Kidney epithelial cell (primary cell): ENCODE results near the gene RBM44. TPM values are rescaled to one million over a fixed set of nuclear protein-coding genes. Genes with fewer than 3 reads are reported as not detected.

Experiments
- DNase-seq: peaks from one replicate; pipeline ENCODE4 v3.0.0-alpha.2; 2010; ENCODE audit warnings: low read depth
- H3K27me3 ChIP-seq: 2 replicates; pipeline ENCODE4 v1.6.0; 2011; ENCODE audit warnings: low read length; ENCODE audit not compliant: control insufficient read depth, insufficient read depth
- H3K36me3 ChIP-seq: 2 replicates; pipeline ENCODE4 v1.5.1; 2011; ENCODE audit warnings: low read length; ENCODE audit not compliant: control insufficient read depth, insufficient read depth
- H3K4me3 ChIP-seq: 2 replicates; pipeline ENCODE4 v1.5.1; 2011; ENCODE audit warnings: low read depth, mild to moderate bottlenecking, control low read depth, low read length
- CTCF ChIP-seq: IDR thresholded peaks from 2 replicates; pipeline ENCODE4 v1.5.1; 2011; ENCODE audit warnings: mild to moderate bottlenecking, moderate library complexity, low read length, control low read depth, inconsistent platforms; ENCODE audit not compliant: insufficient read depth, poor library complexity, severe bottlenecking
- total RNA-seq: library from RNA; depleted of rRNA; stranded (reverse); fragments of >200 nt; gene quantifications from 2 replicates; pipeline ENCODE4 v1.2.3, GENCODE V29; 2015

RBM44 gene
- total RNA-seq, 1 donor from 2014 or later, result 0.50 TPM

- no peaks in the 10 kb centered on the region for H3K36me3 ChIP-seq
- no peak for DNase-seq
- TF ChIP-seq CTCF, result no peak
- no peaks in the 10 kb centered on the region for H3K27me3 ChIP-seq
- no peak overlapping the region for H3K4me3 ChIP-seq
Measured at GRCh38 chr2:237876061-237876526, 77.5 kb downstream of the RBM44 start.

GRCh38 chr2:237876532-237876931 lies 78.0 kb downstream of the RBM44 start:
- no peaks in the 10 kb centered on the region for H3K36me3 ChIP-seq
- DNase-seq, result no peak
- no peaks in the 10 kb centered on the region for H3K27me3 ChIP-seq
- TF ChIP-seq CTCF, result no peak
- H3K4me3 ChIP-seq, result no peak overlapping the region

- H3K27me3 ChIP-seq, result no peaks in the 10 kb centered on the region
- no peaks in the 10 kb centered on the region for H3K36me3 ChIP-seq
- TF ChIP-seq CTCF, result no peak
- no peak overlapping the region for H3K4me3 ChIP-seq
- DNase-seq, result no peak
Measured at GRCh38 chr2:237876951-237877491, 78.4 kb downstream of the RBM44 start.

- H3K36me3 ChIP-seq, result no peaks in the 10 kb centered on the region
- H3K27me3 ChIP-seq, result no peaks in the 10 kb centered on the region
- DNase-seq, result no peak
- no peak for TF ChIP-seq CTCF
- H3K4me3 ChIP-seq, result no peak overlapping the region
Measured at GRCh38 chr2:237877576-237878307, 79.2 kb downstream of the RBM44 start.

GRCh38 chr2:237878321-237879057 lies 79.9 kb downstream of the RBM44 start:
- no peak for TF ChIP-seq CTCF
- Histone ChIP-seq H3K36me3 (no peaks in the 10 kb centered on the region), H3K4me3 (no peak overlapping the region), H3K27me3 (no peaks in the 10 kb centered on the region)
- DNase-seq, result no peak
